Measurements from ENCODE around the gene SPOCK3.
"Not testable (repeated sequence)": the region's sequence is repeated elsewhere in the genome, so short reads cannot be mapped to it uniquely, and the experiment has no call there.

Gene SPOCK3

DNA sequence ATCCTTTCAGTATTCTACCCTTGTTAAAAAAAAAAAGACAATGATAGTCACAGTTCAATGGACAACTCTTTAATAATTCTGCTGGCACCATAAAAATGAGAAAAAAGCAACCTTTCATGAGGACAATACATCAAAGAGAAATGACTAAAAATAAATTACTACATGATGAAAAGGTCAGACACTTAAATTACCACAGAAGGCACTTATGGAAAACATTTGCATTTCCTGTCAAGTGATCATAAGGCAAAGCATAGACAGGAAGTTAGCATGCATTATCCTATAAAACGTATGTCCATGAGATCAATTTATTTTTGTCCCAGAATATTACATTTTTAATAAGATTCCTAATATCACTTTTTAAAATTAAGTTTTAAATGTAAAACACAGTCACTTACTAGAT, 303.8 kb downstream of the SPOCK3 start:
- no peak for FAIRE-seq

- FAIRE-seq = no peak
These were observed 309.9 kb downstream of the SPOCK3 start for GRCh38 chr4:166924424-166924823.

DNA sequence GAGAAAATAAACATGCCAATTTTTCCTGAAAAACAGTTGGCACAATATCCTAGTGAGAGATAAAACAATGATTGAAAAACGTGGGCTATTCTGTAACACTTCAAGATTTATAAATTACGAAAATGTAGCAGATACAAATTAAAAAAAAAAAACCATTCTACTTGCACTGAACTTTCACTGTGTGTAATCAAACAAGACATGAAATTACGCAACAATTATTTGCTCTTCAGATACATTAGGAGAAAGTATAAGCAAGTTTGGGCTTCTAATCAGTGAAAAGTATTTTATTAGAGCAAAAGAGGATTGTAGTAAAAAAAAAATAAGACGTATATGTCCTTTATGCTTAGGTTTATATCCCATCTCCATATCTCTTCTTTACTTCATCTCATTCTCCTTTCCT, 320.4 kb downstream of the SPOCK3 start:
- FAIRE-seq = no peak

DNA sequence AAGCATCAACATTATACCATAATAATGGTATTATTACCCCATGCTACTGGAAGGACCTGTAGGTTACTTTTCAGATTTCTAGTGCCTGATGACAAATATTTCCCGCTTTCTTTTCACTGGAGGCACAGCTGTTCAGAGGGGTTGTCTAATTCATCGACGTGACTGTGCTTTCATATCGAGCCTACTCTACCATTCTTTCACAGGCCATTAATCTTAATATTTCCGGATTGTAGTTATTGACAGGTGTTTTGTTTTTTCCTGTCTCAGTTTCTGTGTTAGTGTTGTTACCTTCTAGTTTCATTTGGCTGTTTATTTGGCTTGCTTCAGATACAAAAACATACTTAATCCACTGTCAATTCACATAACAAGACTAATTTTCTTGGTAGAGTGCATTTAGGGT, 330.9 kb downstream of the SPOCK3 start:
- FAIRE-seq = no peak

DNA sequence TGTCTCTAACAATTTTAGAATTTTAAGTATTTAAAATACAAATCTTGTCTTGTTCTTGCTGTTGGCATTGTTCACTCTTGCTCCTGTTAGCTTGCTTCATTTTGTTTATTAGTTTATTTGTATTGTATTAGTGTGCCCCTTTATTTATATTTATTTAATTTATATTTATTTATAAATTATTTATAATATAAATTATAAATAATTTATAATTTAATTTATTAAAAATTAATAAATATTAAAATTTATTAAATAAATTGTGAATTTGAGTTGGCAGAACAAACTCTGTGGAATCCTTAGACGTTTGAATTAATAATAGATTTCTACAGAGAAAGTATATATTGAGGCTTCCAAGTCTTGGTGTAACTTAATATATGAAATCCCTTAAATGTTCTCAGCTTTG, 331.4 kb downstream of the SPOCK3 start:
- no peak for FAIRE-seq

DNA sequence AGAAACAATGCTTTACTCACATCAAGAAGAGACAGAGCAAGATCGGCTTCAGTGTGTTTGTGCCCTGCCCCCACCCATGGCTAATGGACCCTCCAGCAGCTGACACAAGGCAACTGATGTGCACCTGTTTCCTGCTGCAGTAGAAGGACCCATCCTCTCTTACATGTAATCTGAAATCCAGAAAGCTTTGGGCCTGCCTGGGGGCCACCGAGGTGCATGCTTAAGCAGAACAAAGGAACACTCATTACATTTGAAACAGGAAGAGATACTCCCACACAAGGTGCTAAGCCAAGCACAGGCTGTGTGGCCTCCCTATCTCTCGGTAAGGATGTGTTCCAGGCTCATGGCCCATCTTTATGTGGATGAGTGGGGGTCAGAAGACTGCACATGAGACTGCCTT, 338.0 kb downstream of the SPOCK3 start:
- FAIRE-seq = no peak

- FAIRE-seq = no peak
These were observed 338.5 kb downstream of the SPOCK3 start for GRCh38 chr4:166895771-166896170.

- no peak for FAIRE-seq
These were observed 346.8 kb downstream of the SPOCK3 start for GRCh38 chr4:166887457-166887856.

DNA sequence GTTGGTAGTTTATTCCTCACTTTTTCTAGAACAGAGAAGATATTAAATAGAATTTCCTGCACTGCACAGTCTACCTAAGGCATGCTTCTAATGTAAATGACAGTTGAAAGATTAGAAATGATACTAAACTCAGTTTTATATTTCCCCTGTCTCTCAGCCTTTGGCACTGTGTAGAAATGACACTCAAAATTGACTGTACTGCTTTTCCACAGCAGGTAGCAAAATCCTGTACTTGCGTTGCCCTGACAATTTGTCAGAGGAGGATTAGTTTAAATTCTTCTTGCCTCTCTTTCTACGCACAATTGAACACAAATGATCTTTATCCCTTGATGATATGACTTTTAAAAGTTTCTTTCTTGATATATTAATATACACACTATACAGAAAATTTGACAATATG, 347.6 kb downstream of the SPOCK3 start:
- FAIRE-seq = no peak

- FAIRE-seq = no peak
These were observed 352.1 kb downstream of the SPOCK3 start for GRCh38 chr4:166882221-166882620.

- no peak for FAIRE-seq
These were observed 358.5 kb downstream of the SPOCK3 start for GRCh38 chr4:166875821-166876220.

DNA sequence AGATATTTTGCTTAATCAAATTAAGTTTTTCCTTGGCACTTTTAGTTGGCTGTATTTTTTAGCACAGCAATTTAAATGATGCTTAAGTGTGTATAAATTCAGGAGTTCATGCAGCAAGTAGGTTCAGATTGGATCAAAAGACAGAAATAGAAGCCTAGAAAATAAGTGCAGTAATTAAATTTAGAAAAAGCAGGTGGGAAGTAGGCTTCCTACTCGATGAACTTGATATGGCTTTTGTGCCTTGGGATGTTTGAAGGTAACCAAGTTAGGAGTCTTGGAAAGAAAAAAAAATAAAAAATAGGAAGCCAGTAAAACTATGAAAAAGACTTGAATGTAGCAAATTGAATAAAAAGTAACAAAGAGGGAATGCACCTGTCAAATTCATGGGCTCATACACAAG, 372.3 kb downstream of the SPOCK3 start:
- no peak for FAIRE-seq

GRCh38 chr4:166850398-166850797, 383.9 kb downstream of the SPOCK3 start:
- FAIRE-seq = not testable (repeated sequence)

GRCh38 chr4:166846939-166847338, 387.4 kb downstream of the SPOCK3 start:
- no peak for FAIRE-seq

DNA sequence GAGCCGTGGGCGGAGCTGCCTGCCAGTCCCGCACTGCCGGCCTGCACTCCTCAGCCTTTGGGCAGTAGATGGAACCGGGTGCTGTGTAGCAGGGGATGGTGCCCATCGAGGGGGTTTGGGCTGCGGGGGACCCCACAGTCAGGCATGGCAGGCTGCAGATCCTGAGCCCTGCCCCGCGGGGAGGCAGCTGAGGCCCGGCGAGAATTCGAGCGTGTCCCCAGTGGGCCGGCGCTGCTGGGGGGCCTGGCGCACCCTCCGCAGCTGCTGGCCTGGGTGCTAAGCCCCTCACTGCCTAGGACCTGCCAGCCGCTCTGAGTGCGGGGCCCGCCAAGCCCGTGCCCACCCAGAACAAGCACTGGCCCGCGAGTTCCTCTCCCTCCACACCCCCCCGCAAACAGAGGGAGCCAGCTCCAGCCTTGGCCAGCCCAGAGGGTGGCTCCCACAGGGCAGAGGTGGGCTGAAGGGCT, 391.5 kb downstream of the SPOCK3 start:
- no peak for FAIRE-seq

DNA sequence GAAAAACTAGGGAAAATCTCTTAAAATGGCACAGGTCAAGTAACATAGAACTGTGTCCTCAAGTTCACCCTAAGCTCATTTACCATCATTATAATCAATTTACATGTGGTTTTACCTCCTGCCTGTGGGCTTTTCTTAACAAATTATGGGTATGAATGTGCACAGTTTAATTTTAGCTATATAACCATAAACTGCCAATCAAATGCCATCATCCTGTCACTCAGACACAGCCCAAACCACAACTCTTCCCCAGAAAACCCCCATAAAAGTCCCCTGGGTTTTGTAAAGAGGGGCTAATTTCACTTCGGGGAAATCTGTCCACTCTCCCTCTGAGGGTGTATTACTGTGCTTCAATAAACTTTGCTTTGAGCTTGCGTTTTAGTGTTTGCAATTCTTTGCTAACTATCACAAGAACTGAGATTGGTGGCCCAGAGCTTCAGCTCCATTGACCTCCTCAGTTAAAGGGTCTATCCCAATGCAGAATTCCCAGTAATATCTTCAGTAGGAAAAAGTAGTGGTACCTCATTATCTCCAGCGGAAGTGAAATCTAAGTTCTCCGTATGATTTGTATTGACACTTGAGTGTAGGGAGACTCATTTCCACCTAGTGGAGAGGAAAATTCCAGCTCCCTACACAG, 394.6 kb downstream of the SPOCK3 start:
- FAIRE-seq = no peak

GRCh38 chr4:166838975-166839614, 395.2 kb downstream of the SPOCK3 start:
- no peak for FAIRE-seq

DNA sequence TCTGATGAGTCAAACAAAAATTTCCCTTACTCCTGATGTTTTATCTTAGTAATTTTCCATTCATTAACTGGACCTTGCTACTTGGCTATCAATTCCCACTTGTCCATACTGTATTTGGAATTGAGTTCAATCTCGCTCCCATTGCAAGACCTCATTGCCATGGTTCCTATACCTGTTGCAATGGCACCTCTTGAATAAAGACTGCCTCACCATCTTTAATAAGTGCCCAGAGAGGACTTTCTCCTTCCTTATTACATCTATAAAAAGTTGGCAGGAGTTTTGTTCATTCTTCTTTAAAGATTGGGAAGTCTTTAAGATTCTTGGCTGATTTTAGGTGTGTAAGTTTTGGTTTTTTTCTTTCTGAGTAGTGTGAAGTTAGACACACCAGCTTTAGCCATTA, 397.4 kb downstream of the SPOCK3 start:
- no peak for FAIRE-seq

DNA sequence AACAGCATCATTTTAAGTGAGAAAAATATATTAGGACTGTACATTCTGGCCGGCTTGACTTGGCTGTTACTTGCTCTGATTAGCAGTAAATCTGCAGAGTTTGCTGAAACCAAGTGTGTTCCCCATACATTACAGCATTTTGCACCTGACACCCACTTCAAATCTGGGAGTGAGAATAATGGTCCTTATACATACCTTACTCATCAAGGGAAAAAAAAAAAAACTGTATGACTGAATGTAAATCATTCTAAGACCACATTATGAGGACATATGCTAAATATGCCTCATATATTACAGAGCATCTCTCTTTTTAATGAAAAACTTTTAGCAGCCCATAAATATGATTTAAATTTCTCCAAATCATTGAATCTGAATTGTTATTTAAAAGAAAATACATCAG, 406.7 kb downstream of the SPOCK3 start:
- no peak for FAIRE-seq

- FAIRE-seq = no peak
These were observed 407.1 kb downstream of the SPOCK3 start for GRCh38 chr4:166827167-166827566.

GRCh38 chr4:166823848-166824247, 410.4 kb downstream of the SPOCK3 start:
- no peak for FAIRE-seq

GRCh38 chr4:166823126-166823525, 411.2 kb downstream of the SPOCK3 start:
- no peak for FAIRE-seq

- no peak for FAIRE-seq
These were observed 411.9 kb downstream of the SPOCK3 start for GRCh38 chr4:166822386-166822785.

DNA sequence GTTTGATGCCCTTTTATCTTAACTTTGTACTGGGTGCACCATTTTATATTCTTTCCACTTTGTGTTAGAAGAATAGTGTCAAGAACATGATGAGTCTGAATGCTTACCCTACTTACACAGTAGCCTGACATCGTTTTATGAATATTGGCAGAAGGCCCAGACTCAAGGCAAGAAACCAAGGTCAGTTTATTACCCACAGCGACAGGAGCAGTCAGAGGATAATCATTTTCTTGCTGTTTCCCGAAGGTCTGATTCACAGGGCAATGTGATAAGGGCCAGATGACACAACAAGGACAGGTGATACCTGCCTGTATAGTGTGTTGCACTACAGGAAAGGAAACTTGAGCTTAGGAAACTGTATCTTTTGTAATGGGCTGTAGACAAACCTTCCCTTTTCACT, 417.4 kb downstream of the SPOCK3 start:
- no peak for FAIRE-seq

DNA sequence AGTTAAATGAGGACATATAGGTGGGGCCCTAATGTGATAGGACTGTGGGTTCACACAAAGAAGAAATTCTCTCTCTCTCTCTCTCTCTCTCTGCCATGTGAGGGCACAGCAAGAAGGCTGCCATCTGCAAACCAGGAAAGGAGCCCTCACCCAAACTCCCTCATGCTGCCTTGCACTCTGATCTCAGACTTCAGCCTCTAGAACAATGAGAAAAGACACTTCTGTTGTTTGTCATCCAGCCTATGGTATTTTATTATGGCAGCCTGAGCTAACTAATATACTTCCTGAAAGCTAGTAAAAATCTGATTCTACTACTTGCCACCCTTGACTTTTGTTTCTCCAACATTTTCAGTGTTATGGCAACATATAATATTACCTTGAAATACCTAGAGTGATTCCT, 425.9 kb downstream of the SPOCK3 start:
- no peak for FAIRE-seq

Data from endometrium (tissue), 2 donors.